B cell (primary cell): ENCODE data around the gene GPR52. TPM values are rescaled to one million over a fixed set of nuclear protein-coding genes. Genes with fewer than 3 reads are reported as not detected.

ENCODE experiments used
- ATAC-seq: fragments of 200-7000 bp; cut with Tn5 transposase; one replicate; pipeline ENCODE4 v1.10.0; 2021; ENCODE audit warnings: low read depth, mild to moderate bottlenecking, moderate number of reproducible peaks, moderate library complexity
- CTCF ChIA-PET: fragments of 350-600 bp; sonication (Branson Sonifier 250); formaldehyde crosslinking; loops from one replicate; lab custom pipeline; 2021; ENCODE audit warnings: antibody characterized with exemption, inconsistent platforms; lab: Charles Lee
- POLR2A ChIA-PET: fragments of 350-600 bp; sonication (Branson Sonifier 250); formaldehyde crosslinking; loops from one replicate; lab custom pipeline; 2021; ENCODE audit warnings: antibody characterized with exemption; lab: Charles Lee
- DNase-seq: peaks from one replicate; pipeline ENCODE4 v3.0.0; 2013
- H2AFZ ChIP-seq: 2 replicates; pipeline ENCODE4 v1.6.1; 2012; ENCODE audit warnings: mild to moderate bottlenecking, low read depth, low read length; ENCODE audit not compliant: insufficient read depth, poor library complexity, severe bottlenecking
- H3K27ac ChIP-seq, 2 donors: 1 replicate in 1 of 2; 2 replicates in 1 of 2; pipeline ENCODE4 v1.5.1; 2012 to 2013; ENCODE audit warnings: low read length in 2 of 2, mild to moderate bottlenecking in 2 of 2, moderate library complexity in 1 of 2
- H3K27me3 ChIP-seq, 4 experiments: fragments of 200-600 bp in 1 of 4; sonication (generic) in 1 of 4; replicated peaks in 1 of 4; 1 replicate in 2 of 4; 2 replicates in 2 of 4; pipeline versions ENCODE4 v1.6.1 to v1.7.0; 2013 to 2016; ENCODE audit warnings: low read length in 3 of 4, mild to moderate bottlenecking in 2 of 4, mixed read lengths in 1 of 4, moderate library complexity in 1 of 4; ENCODE audit not compliant: insufficient read depth in 4 of 4, control insufficient read depth in 3 of 4; ENCODE audit errors: control extremely low read depth in 1 of 4
- H3K36me3 ChIP-seq, 2 experiments: replicated peaks in 1 of 2; 1 replicate in 1 of 2; 2 replicates in 1 of 2; pipeline versions ENCODE4 v1.6.1 to v1.7.1; 2013; ENCODE audit warnings: low read length in 1 of 2; ENCODE audit not compliant: insufficient read depth in 2 of 2, control insufficient read depth in 1 of 2; ENCODE audit errors: control extremely low read depth in 1 of 2, extremely low read depth in 1 of 2
- H3K4me1 ChIP-seq, 2 donors: fragments of 200-600 bp in 1 of 2; sonication (generic) in 1 of 2; 1 replicate in 1 of 2; 2 replicates in 1 of 2; pipeline versions ENCODE4 v1.5.1 to v1.6.1; 2013 to 2017; ENCODE audit warnings: low read length in 2 of 2; ENCODE audit not compliant: control insufficient read depth in 2 of 2, insufficient read depth in 2 of 2
- H3K4me2 ChIP-seq: replicated peaks from 2 replicates; pipeline ENCODE3; 2012; ENCODE audit warnings: mild to moderate bottlenecking, low read depth, low read length; ENCODE audit not compliant: poor library complexity, severe bottlenecking
- H3K4me3 ChIP-seq, 5 experiments: fragments of 200-600 bp in 1 of 5; sonication (generic) in 1 of 5; 1 replicate in 3 of 5; 2 replicates in 2 of 5; pipeline versions ENCODE4 v1.5.1 to v1.7.0; 2011 to 2016; ENCODE audit warnings: low read length in 4 of 5, mild to moderate bottlenecking in 4 of 5, low read depth in 2 of 5, control low read depth in 1 of 5, moderate library complexity in 1 of 5; ENCODE audit not compliant: insufficient read depth in 1 of 5; ENCODE audit errors: control extremely low read depth in 1 of 5, extremely low read depth in 1 of 5
- H3K79me2 ChIP-seq: fragments of 200-600 bp; sonication (generic); one replicate; pipeline ENCODE4 v1.6.0; 2016; ENCODE audit warnings: low read length; ENCODE audit not compliant: control insufficient read depth, insufficient read depth
- H3K9ac ChIP-seq: fragments of 200-600 bp; sonication (generic); 2 replicates; pipeline ENCODE4 v1.6.1; 2017; ENCODE audit warnings: mild to moderate bottlenecking, low read length, moderate library complexity
- H3K9me3 ChIP-seq, 3 donors: one replicate each; pipeline versions ENCODE4 v1.6.1 to v1.7.1; 2013; ENCODE audit warnings: low read length in 2 of 3; ENCODE audit not compliant: control insufficient read depth in 2 of 3, insufficient read depth in 1 of 3; ENCODE audit errors: control extremely low read depth in 1 of 3
- H4K20me1 ChIP-seq: 2 replicates; pipeline ENCODE4 v1.6.0; 2012; ENCODE audit warnings: mild to moderate bottlenecking, low read length; ENCODE audit not compliant: insufficient read depth, control insufficient read depth, poor library complexity, severe bottlenecking
- H3K27ac Mint-ChIP-seq: one replicate; pipeline ENCODE4 v1.8.0; 2021; ENCODE audit warnings: mixed read lengths
- H3K27me3 Mint-ChIP-seq: one replicate; pipeline ENCODE4 v1.8.0; 2021; ENCODE audit warnings: mixed read lengths
- H3K4me1 Mint-ChIP-seq: one replicate; pipeline ENCODE4 v1.8.0; 2021; ENCODE audit warnings: mixed read lengths
- H3K4me3 Mint-ChIP-seq: one replicate; pipeline ENCODE4 v1.8.0; 2021; ENCODE audit warnings: mixed read lengths
- H3K9me3 Mint-ChIP-seq: one replicate; pipeline ENCODE4 v1.8.0; 2022; ENCODE audit warnings: mixed read lengths; ENCODE audit not compliant: insufficient read depth
- EZH2 ChIP-seq: IDR thresholded peaks from 2 replicates; pipeline ENCODE4 v1.6.1; 2012; ENCODE audit warnings: borderline replicate concordance, low read depth, mild to moderate bottlenecking, moderate library complexity, low read length; ENCODE audit not compliant: insufficient read depth, poor library complexity, severe bottlenecking
- WGBS: methylation state at CpG from one replicate; pipeline ENCODE4 v1.1.5; 2013; ENCODE audit warnings: missing lambda C conversion rate; ENCODE audit not compliant: insufficient coverage; 5-methylcytosine and 5-hydroxymethylcytosine counted together
- intact Hi-C: fragments of 100-400 bp; cut with micrococcal nuclease; formaldehyde crosslinking; loops from one replicate; pipeline ENCODE4 v1.10.0; 2022
- polyA plus RNA-seq: library from polyadenylated mRNA; depleted of rRNA; stranded (reverse); fragments of >200 nt; gene quantifications from 2 replicates; pipeline ENCODE4 v1.2.3, GENCODE V29; 2012
- total RNA-seq, 2 donors: library from RNA; stranded (reverse); fragments of 120-200 nt in 1 of 2; gene quantifications; 1 replicate in 1 of 2; 2 replicates in 1 of 2; pipeline versions ENCODE4 v1.2.3 to v1.2.4, GENCODE V29; 2013 to 2022
- TF ChIP-seq, protein P1 (sequence below): fragments of 200-600 bp; IDR thresholded peaks from one replicate; pipeline ENCODE4 v1.8.0; 2022; ENCODE audit warnings: antibody characterized with exemption, mild to moderate bottlenecking

Gene GPR52
- total and polyA plus RNA-seq, 2 donors (not counting 1 experiment from before 2014, with no cell fraction given): 0.57 to 12.1 TPM

DNA sequence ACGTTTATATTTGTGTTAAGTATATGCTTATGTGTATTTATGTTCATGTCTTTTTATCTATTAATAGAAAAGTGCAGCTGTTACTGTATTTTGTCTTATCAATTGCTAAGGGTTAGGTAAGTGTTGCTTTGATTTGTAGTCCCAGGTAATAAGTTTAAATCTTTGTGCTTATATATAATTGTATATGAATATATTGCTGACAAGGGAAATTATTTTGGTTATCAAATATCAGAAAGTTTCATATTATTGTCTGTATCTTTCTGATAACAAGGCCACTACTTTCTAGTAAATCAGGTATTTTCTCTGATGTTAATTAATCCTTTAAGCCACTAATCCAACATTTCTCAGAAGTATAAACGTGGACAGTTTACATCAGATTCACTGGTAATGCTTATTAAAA lies 21.3 kb downstream of the GPR52 start:
- Histone ChIP-seq H3K4me3 (no peak overlapping the region), H3K4me2 (no peak overlapping the region), H2AFZ (no peak overlapping the region), H3K9ac (no peak overlapping the region), H3K27ac (no peak overlapping the region), H3K79me2 (no peaks in the 10 kb centered on the region), H3K4me1 (no peaks in the 10 kb centered on the region), H4K20me1 (no peaks in the 10 kb centered on the region), H3K36me3 (no peaks in the 10 kb centered on the region), H3K9me3 (no peaks in the 10 kb centered on the region), H3K27me3 (no peaks in the 10 kb centered on the region)
- ATAC-seq (no peak), DNase-seq (no peak)
- Mint-ChIP-seq H3K27ac (no peak overlapping the region), H3K9me3 (no peaks in the 10 kb centered on the region), H3K4me1 (no peaks in the 10 kb centered on the region), H3K4me3 (no peak overlapping the region), H3K27me3 (no peaks in the 10 kb centered on the region)
- WGBS: no CpG with 5 or more reads among the region's 2 CpGs
- CTCF ChIA-PET: no interaction called here
- TF ChIP-seq, protein P1, sequence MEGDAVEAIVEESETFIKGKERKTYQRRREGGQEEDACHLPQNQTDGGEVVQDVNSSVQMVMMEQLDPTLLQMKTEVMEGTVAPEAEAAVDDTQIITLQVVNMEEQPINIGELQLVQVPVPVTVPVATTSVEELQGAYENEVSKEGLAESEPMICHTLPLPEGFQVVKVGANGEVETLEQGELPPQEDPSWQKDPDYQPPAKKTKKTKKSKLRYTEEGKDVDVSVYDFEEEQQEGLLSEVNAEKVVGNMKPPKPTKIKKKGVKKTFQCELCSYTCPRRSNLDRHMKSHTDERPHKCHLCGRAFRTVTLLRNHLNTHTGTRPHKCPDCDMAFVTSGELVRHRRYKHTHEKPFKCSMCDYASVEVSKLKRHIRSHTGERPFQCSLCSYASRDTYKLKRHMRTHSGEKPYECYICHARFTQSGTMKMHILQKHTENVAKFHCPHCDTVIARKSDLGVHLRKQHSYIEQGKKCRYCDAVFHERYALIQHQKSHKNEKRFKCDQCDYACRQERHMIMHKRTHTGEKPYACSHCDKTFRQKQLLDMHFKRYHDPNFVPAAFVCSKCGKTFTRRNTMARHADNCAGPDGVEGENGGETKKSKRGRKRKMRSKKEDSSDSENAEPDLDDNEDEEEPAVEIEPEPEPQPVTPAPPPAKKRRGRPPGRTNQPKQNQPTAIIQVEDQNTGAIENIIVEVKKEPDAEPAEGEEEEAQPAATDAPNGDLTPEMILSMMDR: no peak
- TF ChIP-seq EZH2: no peak
- intact Hi-C loops: no loop called here
- POLR2A ChIA-PET: no interaction called here

DNA sequence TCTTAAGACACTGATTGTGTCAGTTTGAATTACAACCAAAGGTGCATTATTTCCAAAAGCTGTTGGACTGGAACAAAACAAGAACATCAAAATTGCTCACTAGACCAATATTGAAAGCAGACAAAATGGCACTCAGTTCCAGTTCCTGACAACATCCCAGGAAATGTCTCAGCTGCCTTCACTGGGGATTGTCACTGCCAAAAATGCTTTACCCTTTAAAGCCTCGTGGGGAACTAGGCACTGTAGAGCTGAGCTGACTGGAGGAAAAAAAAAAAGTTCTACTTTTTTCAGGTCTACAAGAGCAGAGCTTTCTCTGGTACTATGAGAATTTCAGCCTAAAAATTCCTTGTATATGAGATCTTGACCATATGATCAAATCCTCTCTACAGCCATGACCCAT lies 21.9 kb downstream of the GPR52 start:
- Mint-ChIP-seq H3K9me3 (no peaks in the 10 kb centered on the region), H3K4me1 (no peaks in the 10 kb centered on the region), H3K4me3 (no peak overlapping the region), H3K27ac (no peak overlapping the region), H3K27me3 (no peaks in the 10 kb centered on the region)
- H3K79me2 ChIP-seq: no peaks in the 10 kb centered on the region
- no peaks in the 10 kb centered on the region for H3K36me3 ChIP-seq
- H4K20me1 ChIP-seq: no peaks in the 10 kb centered on the region
- ATAC-seq: no peak
- H3K4me3 ChIP-seq: no peak overlapping the region
- H3K4me1 ChIP-seq: no peaks in the 10 kb centered on the region
- no peaks in the 10 kb centered on the region for H3K27me3 ChIP-seq
- ChIA-PET POLR2A (no interaction called here), CTCF (no interaction called here)
- no peaks in the 10 kb centered on the region for H3K9me3 ChIP-seq
- H2AFZ ChIP-seq: no peak overlapping the region
- 80% methylated on average over 1 of the region's 1 CpG for WGBS
- H3K9ac ChIP-seq: no peak overlapping the region
- TF ChIP-seq, protein P1: no peak
- TF ChIP-seq EZH2: no peak
- intact Hi-C loops: no loop called here
- H3K27ac ChIP-seq: no peak overlapping the region
- DNase-seq: no peak
- H3K4me2 ChIP-seq: no peak overlapping the region
